Endothelial cell of umbilical vein (primary cell): Measurements from ENCODE around the gene MINAR2. TPM values are rescaled to one million over a fixed set of nuclear protein-coding genes. Genes with fewer than 3 reads are reported as not detected.

Source experiments
- BruUV-seq: library from RNA; stranded (reverse); fragments of 400-500 nt; replicated peaks from 2 replicates; lab custom pipeline; 2021; lab: Mats Ljungman, UMichigan
- CTCF ChIA-PET: fragments of 300-600, 350-600 bp; sonication (Branson Sonifier 250); formaldehyde crosslinking; loops from one replicate; lab custom pipeline; 2021; ENCODE audit warnings: antibody characterized with exemption, inconsistent platforms; lab: Charles Lee
- POLR2A ChIA-PET: fragments of 300-600, 350-600 bp; sonication (Branson Sonifier 250); formaldehyde crosslinking; loops from one replicate; lab custom pipeline; 2021; ENCODE audit warnings: antibody characterized with exemption, inconsistent platforms; lab: Charles Lee
- DNase-seq: peaks from one replicate; pipeline ENCODE4 v3.0.0-alpha.2; 2011; ENCODE audit warnings: low read depth, low spot score
- FAIRE-seq: peaks from 2 replicates; lab custom pipeline; 2011; peaks lifted over from hg19 to GRCh38; lab: Jason Lieb, UNC
- H2AFZ ChIP-seq: 2 replicates; pipeline ENCODE4 v1.6.0; 2012; ENCODE audit warnings: low read depth, low read length, control low read depth, inconsistent platforms
- H3K27ac ChIP-seq: 2 replicates; pipeline ENCODE4 v1.5.1; 2011; ENCODE audit warnings: low read depth, mild to moderate bottlenecking, control low read depth, low read length, moderate library complexity; ENCODE audit not compliant: insufficient read depth
- H3K27me3 ChIP-seq, 2 experiments: 2 replicates each; pipeline versions ENCODE4 v1.6.0 to v1.6.1; 2011; ENCODE audit warnings: low read length in 2 of 2, mixed read lengths in 1 of 2; ENCODE audit not compliant: control insufficient read depth in 2 of 2, insufficient read depth in 2 of 2
- H3K36me3 ChIP-seq, 2 experiments: 2 replicates in 1 of 2; 3 replicates in 1 of 2; pipeline ENCODE4 v1.5.1; 2011; ENCODE audit warnings: low read length in 2 of 2, mild to moderate bottlenecking in 1 of 2, moderate library complexity in 1 of 2; ENCODE audit not compliant: control insufficient read depth in 2 of 2, insufficient read depth in 2 of 2; ENCODE audit errors: extremely low read depth in 1 of 2
- H3K4me1 ChIP-seq: 3 replicates; pipeline ENCODE4 v1.5.1; 2011; ENCODE audit warnings: mild to moderate bottlenecking, low read length; ENCODE audit not compliant: control insufficient read depth, insufficient read depth; ENCODE audit errors: extremely low read depth
- H3K4me2 ChIP-seq: 2 replicates; pipeline ENCODE4 v1.6.1; 2011; ENCODE audit warnings: low read length, control low read depth, mixed read lengths; ENCODE audit not compliant: insufficient read depth
- H3K4me3 ChIP-seq, 3 experiments: fragments of 200-600 bp in 1 of 3; sonication (generic), shearing (Covaris generic) in 1 of 3; replicated peaks in 1 of 3; 2 replicates each; pipeline ENCODE4 v1.5.1; 2011 to 2016; ENCODE audit warnings: control low read depth in 3 of 3, low read length in 3 of 3, mild to moderate bottlenecking in 2 of 3, inconsistent platforms in 1 of 3, low read depth in 1 of 3, moderate library complexity in 1 of 3; ENCODE audit not compliant: insufficient read depth in 1 of 3
- H3K79me2 ChIP-seq: 2 replicates; pipeline ENCODE4 v1.6.0; 2012; ENCODE audit warnings: low read length, inconsistent platforms; ENCODE audit not compliant: control insufficient read depth, insufficient read depth
- H3K9ac ChIP-seq: replicated peaks from 2 replicates; pipeline ENCODE3; 2011; ENCODE audit warnings: low read length, control low read depth; ENCODE audit not compliant: insufficient read depth; ENCODE audit errors: extremely low read depth
- H3K9me1 ChIP-seq: replicated peaks from 3 replicates; pipeline ENCODE4 v1.6.0; 2011; ENCODE audit warnings: mild to moderate bottlenecking, low read length; ENCODE audit not compliant: control insufficient read depth, insufficient read depth; ENCODE audit errors: extremely low read depth
- H3K9me3 ChIP-seq: replicated peaks from 2 replicates; pipeline ENCODE4 v1.5.1; 2012; ENCODE audit warnings: low read length, inconsistent platforms; ENCODE audit not compliant: control insufficient read depth, insufficient read depth
- H4K20me1 ChIP-seq: replicated peaks from 2 replicates; pipeline ENCODE3; 2011; ENCODE audit warnings: mild to moderate bottlenecking, low read length; ENCODE audit not compliant: control insufficient read depth, insufficient read depth; ENCODE audit errors: extremely low read depth
- EZH2 ChIP-seq: IDR thresholded peaks from 2 replicates; pipeline ENCODE4 v1.6.1; 2012; ENCODE audit warnings: borderline replicate concordance, low read depth, mild to moderate bottlenecking, moderate library complexity, low read length, inconsistent platforms; ENCODE audit not compliant: severe bottlenecking
- FOS ChIP-seq: IDR thresholded peaks from 2 replicates; pipeline ENCODE4 v1.6.1; 2011; ENCODE audit warnings: mild to moderate bottlenecking, low read length, moderate library complexity, borderline replicate concordance; ENCODE audit not compliant: insufficient read depth
- GATA2 ChIP-seq: IDR thresholded peaks from 2 replicates; pipeline ENCODE4 v1.7.0; 2011; ENCODE audit warnings: low read depth, mild to moderate bottlenecking, moderate library complexity, mixed read lengths, low read length; ENCODE audit not compliant: insufficient read length, insufficient read depth
- JUN ChIP-seq: IDR thresholded peaks from 2 replicates; pipeline ENCODE4 v1.6.1; 2011; ENCODE audit warnings: borderline replicate concordance, low read depth; ENCODE audit not compliant: insufficient read length, insufficient read depth
- MYC ChIP-seq: IDR thresholded peaks from one replicate; pipeline ENCODE4 v1.6.1; 2011; ENCODE audit warnings: mild to moderate bottlenecking, low read depth, low read length
- POLR2A ChIP-seq: IDR thresholded peaks from 2 replicates; pipeline ENCODE4 v1.6.1; 2012; ENCODE audit warnings: low read depth, mild to moderate bottlenecking, control low read depth, low read length
- POLR2AphosphoS5 ChIP-seq: IDR thresholded peaks from 2 replicates; pipeline ENCODE4 v1.6.1; 2012; ENCODE audit warnings: low read depth, mild to moderate bottlenecking, control low read depth, low read length, moderate library complexity; ENCODE audit not compliant: insufficient read depth
- dilution Hi-C: fragments of 300-500 bp; cut with MboI; formaldehyde crosslinking; loops from one replicate; pipeline ENCODE4 v1.15.0; 2019; ENCODE audit warnings: low sequenced_read_pairs; ENCODE audit not compliant: extremely low pct_ligation_motif_present
- intact Hi-C: fragments of 100-400 bp; cut with micrococcal nuclease; formaldehyde crosslinking; loops from one replicate; pipeline ENCODE4 v1.10.0; 2022
- polyA plus RNA-seq, 4 experiments: library from polyadenylated mRNA; depleted of rRNA in 3 of 4; stranded (reverse) in 3 of 4; unstranded in 1 of 4; fragments of >200 nt; gene quantifications; 2 replicates each; pipeline versions ENCODE4 v1.2.1 to v1.2.3, GENCODE V29; 2011 to 2012; ENCODE audit warnings: missing spikeins in 1 of 4
- total RNA-seq: library from RNA; stranded (reverse); gene quantifications from 2 replicates; pipeline ENCODE4 v1.2.3, GENCODE V29; 2021
- TF ChIP-seq, protein P1 (sequence below): IDR thresholded peaks from 2 replicates; pipeline ENCODE4 v1.6.1; 2011; ENCODE audit not compliant: insufficient read depth, insufficient read length
- TF ChIP-seq, protein P2 (sequence below), 2 donors: IDR thresholded peaks; 1 replicate in 1 of 2; 2 replicates in 1 of 2; pipeline ENCODE4 v1.5.1; 2011; ENCODE audit warnings: low read length in 2 of 2, mild to moderate bottlenecking in 2 of 2, moderate library complexity in 2 of 2, control low read depth in 1 of 2, inconsistent platforms in 1 of 2, low read depth in 1 of 2; ENCODE audit not compliant: insufficient read depth in 1 of 2; ENCODE audit errors: extremely low read depth in 1 of 2

Gene MINAR2
- total and polyA plus RNA-seq, 2 donors (not counting 3 experiments of a cell fraction or from before 2014, with no cell fraction given), result not detected

DNA sequence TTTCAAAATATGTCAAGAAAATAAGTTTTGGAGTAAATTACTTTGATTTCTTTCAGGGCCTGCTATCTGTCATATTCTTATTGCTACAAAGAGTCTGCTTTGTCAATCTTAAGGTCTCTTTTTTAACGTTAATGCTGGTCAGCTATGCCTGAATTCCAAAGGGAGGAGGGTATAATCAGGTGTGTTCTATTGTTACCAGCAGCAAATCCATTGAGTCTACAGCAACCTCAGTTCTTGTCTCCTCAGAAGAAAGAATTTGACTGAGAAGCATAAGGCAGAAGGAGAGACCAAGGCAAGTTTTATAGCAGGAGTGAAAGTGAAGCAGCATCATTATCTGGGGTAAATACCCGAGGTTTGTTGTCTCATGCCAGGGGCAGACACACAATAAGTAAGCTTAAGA is 23.7 kb upstream of the MINAR2 start:
- H3K4me3 ChIP-seq, result no peak overlapping the region
- ChIA-PET POLR2A (no interaction called here), CTCF (no interaction called here)
- DNase-seq (no peak), FAIRE-seq (no peak)
- H3K79me2 ChIP-seq, result no peaks in the 10 kb centered on the region
- BruUV-seq, result no TSS peak
- peaks cover 0 to 2% of the 10 kb centered on the region in 2 experiments for H3K27me3 ChIP-seq
- dilution Hi-C loops (no loop called here), intact Hi-C loops (no loop called here)
- H2AFZ ChIP-seq, result no peak overlapping the region
- no peaks in the 10 kb centered on the region for H3K4me1 ChIP-seq
- H3K36me3 ChIP-seq, result no peaks in the 10 kb centered on the region
- TF ChIP-seq POLR2AphosphoS5 (no peak), GATA2 (no peak), JUN (no peak), MYC (no peak), EZH2 (no peak), POLR2A (no peak), FOS (no peak)
- TF ChIP-seq, protein P1, sequence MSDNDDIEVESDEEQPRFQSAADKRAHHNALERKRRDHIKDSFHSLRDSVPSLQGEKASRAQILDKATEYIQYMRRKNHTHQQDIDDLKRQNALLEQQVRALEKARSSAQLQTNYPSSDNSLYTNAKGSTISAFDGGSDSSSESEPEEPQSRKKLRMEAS, result no peak
- TF ChIP-seq, protein P2, sequence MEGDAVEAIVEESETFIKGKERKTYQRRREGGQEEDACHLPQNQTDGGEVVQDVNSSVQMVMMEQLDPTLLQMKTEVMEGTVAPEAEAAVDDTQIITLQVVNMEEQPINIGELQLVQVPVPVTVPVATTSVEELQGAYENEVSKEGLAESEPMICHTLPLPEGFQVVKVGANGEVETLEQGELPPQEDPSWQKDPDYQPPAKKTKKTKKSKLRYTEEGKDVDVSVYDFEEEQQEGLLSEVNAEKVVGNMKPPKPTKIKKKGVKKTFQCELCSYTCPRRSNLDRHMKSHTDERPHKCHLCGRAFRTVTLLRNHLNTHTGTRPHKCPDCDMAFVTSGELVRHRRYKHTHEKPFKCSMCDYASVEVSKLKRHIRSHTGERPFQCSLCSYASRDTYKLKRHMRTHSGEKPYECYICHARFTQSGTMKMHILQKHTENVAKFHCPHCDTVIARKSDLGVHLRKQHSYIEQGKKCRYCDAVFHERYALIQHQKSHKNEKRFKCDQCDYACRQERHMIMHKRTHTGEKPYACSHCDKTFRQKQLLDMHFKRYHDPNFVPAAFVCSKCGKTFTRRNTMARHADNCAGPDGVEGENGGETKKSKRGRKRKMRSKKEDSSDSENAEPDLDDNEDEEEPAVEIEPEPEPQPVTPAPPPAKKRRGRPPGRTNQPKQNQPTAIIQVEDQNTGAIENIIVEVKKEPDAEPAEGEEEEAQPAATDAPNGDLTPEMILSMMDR (IDR thresholded peaks at IDR 0.05; ENCODE audit: extremely low read depth in 1 of 2, insufficient read depth in 1 of 2, low read depth in 1 of 2, low read length in 2 of 2), result no peak
- H3K9me3 ChIP-seq, result no peaks in the 10 kb centered on the region
- no peaks in the 10 kb centered on the region for H4K20me1 ChIP-seq
- no peak overlapping the region for H3K9ac ChIP-seq
- H3K4me2 ChIP-seq, result no peak overlapping the region
- H3K27ac ChIP-seq, result no peak overlapping the region
- H3K9me1 ChIP-seq, result no peaks in the 10 kb centered on the region
